GM12878 (cell line): ENCODE measurements around the gene NPAS2. TPM values are rescaled to one million over a fixed set of nuclear protein-coding genes. Genes with fewer than 3 reads are reported as not detected.

ENCODE experiments used
- ATAC-seq: fragments of 200-7000 bp; cut with Tn5 transposase; 3 replicates; pipeline ENCODE4 v1.9.1; 2020; ENCODE audit warnings: mild to moderate bottlenecking, moderate library complexity
- BruUV-seq: library from RNA; stranded (reverse); fragments of 400-500 nt; replicated peaks from 2 replicates; lab custom pipeline; 2021; lab: Mats Ljungman, UMichigan
- CTCF ChIA-PET: fragments of 300-600 bp; sonication (Branson Sonifier 250); formaldehyde crosslinking; extraction: SDS; loops from one replicate; lab custom pipeline; 2021; ENCODE audit warnings: inconsistent platforms; lab: Yijun Ruan, JAX
- POLR2A ChIA-PET: fragments of 350-600 bp; formaldehyde crosslinking; extraction: SDS; loops from one replicate; lab custom pipeline; 2021; ENCODE audit warnings: inconsistent platforms; lab: Charles Lee
- RAD21 ChIA-PET: fragments of 300-600 bp; sonication (Branson Sonifier 250); formaldehyde crosslinking; loops from one replicate; lab custom pipeline; 2023; ENCODE audit warnings: antibody characterized with exemption; ENCODE audit not compliant: unreplicated experiment; lab: Charles Lee
- SMC1A ChIA-PET: fragments of 300-600 bp; sonication (Branson Sonifier 250); formaldehyde crosslinking; loops from one replicate; lab custom pipeline; 2023; ENCODE audit not compliant: unreplicated experiment, uncharacterized antibody; lab: Charles Lee
- DNase-seq: peaks from one replicate; pipeline ENCODE4 v3.0.0-alpha.2; 2011; ENCODE audit warnings: low read depth, low spot score
- FAIRE-seq: peaks from 3 replicates; lab custom pipeline; 2011; peaks lifted over from hg19 to GRCh38; lab: Jason Lieb, UNC
- H2AFZ ChIP-seq: 2 replicates; pipeline ENCODE4 v1.6.0; 2011; ENCODE audit warnings: low read depth, low read length, control low read depth; ENCODE audit not compliant: control insufficient read depth
- H3K27ac ChIP-seq: 2 replicates; pipeline ENCODE4 v1.5.1; 2011; ENCODE audit warnings: control low read depth; ENCODE audit not compliant: control insufficient read depth, insufficient read depth
- H3K27me3 ChIP-seq, 2 experiments: replicated peaks in 1 of 2; 2 replicates each; pipeline versions ENCODE4 v1.6.0 to v1.6.1; 2011; ENCODE audit warnings: low read length in 1 of 2; ENCODE audit not compliant: control insufficient read depth in 2 of 2, insufficient read depth in 2 of 2
- H3K36me3 ChIP-seq, 2 experiments: 2 replicates each; pipeline ENCODE4 v1.5.1; 2011; ENCODE audit warnings: low read length in 1 of 2; ENCODE audit not compliant: control insufficient read depth in 2 of 2, insufficient read depth in 2 of 2
- H3K4me1 ChIP-seq: 2 replicates; pipeline ENCODE4 v1.6.1; 2011; ENCODE audit warnings: mild to moderate bottlenecking, low read length, moderate library complexity, mixed read lengths; ENCODE audit not compliant: control insufficient read depth, insufficient read depth
- H3K4me2 ChIP-seq: 2 replicates; pipeline ENCODE4 v1.6.0; 2011; ENCODE audit warnings: control low read depth; ENCODE audit not compliant: control insufficient read depth, insufficient read depth
- H3K4me3 ChIP-seq: fragments of 200-600 bp; sonication (generic); 2 replicates; pipeline ENCODE4 v1.5.1; 2016
- H3K79me2 ChIP-seq: 2 replicates; pipeline ENCODE4 v1.6.0; 2011; ENCODE audit warnings: low read length; ENCODE audit not compliant: control insufficient read depth, insufficient read depth
- H3K9ac ChIP-seq: 2 replicates; pipeline ENCODE4 v1.8.0; 2011; ENCODE audit warnings: low read length, control low read depth, mixed read lengths; ENCODE audit not compliant: control insufficient read depth, insufficient read depth
- H3K9me3 ChIP-seq: replicated peaks from 3 replicates; pipeline ENCODE4 v1.5.1; 2011; ENCODE audit warnings: mild to moderate bottlenecking, low read length; ENCODE audit not compliant: control insufficient read depth, insufficient read depth
- H4K20me1 ChIP-seq: 2 replicates; pipeline ENCODE4 v1.6.0; 2011; ENCODE audit not compliant: control insufficient read depth, insufficient read depth
- HDAC6 ChIP-seq: fragments of 200-600 bp; sonication (generic); IDR thresholded peaks from one replicate; pipeline ENCODE4 v1.8.0; 2017; ENCODE audit warnings: antibody characterized with exemption; ENCODE audit not compliant: unreplicated experiment
- HSF1 ChIP-seq: fragments of 150-350 bp; IDR thresholded peaks from 2 replicates; pipeline ENCODE4 v1.6.1; 2014; ENCODE audit warnings: mild to moderate bottlenecking, low read depth, low read length
- IRF4 ChIP-seq: IDR thresholded peaks from 2 replicates; pipeline ENCODE4 v1.6.1; 2011; ENCODE audit warnings: low read depth, low read length
- JUND ChIP-seq: IDR thresholded peaks from 2 replicates; pipeline ENCODE4 v1.6.1; 2012; ENCODE audit warnings: low read depth, mild to moderate bottlenecking, low read length, improper control_type of control experiment, moderate library complexity
- RUNX3 ChIP-seq: IDR thresholded peaks from 2 replicates; pipeline ENCODE4 v1.6.1; 2012; ENCODE audit warnings: low read length, inconsistent platforms
- ZNF592 ChIP-seq: fragments of 450-650 bp; IDR thresholded peaks from 2 replicates; pipeline ENCODE4 v1.6.1; 2017; ENCODE audit warnings: mild to moderate bottlenecking, moderate library complexity
- WGBS: methylation state at CpG from one replicate; pipeline ENCODE4 v1.1.6; 2016; ENCODE audit warnings: low lambda C conversion rate; ENCODE audit not compliant: insufficient replicate concordance, insufficient coverage; ENCODE audit errors: missing lambda C conversion rate; 5-methylcytosine and 5-hydroxymethylcytosine counted together
- in situ Hi-C: fragments of 300-500 bp; cut with MboI; formaldehyde crosslinking; loops from 9 replicates; pipeline ENCODE4 v1.14.3; 2018; ENCODE audit warnings: mixed read lengths
- intact Hi-C: fragments of 100-400 bp; cut with micrococcal nuclease; formaldehyde crosslinking; loops from one replicate; pipeline ENCODE4 v1.14.2; 2022; ENCODE audit not compliant: unreplicated experiment
- polyA plus RNA-seq, 11 experiments: library from polyadenylated mRNA; depleted of rRNA in 4 of 11; unstranded in 6 of 11; stranded (reverse) in 5 of 11; fragments of >200 nt; fragmentation: Nextera tagmentation in 4 of 11; fragmentation: Illumina TruSeq in 1 of 11; extraction: Ambion mirVana in 4 of 11; extraction: Trizol in 1 of 11; gene quantifications; 1 replicate in 1 of 11; 2 replicates in 10 of 11; pipeline versions ENCODE4 v1.2.1 to v1.2.3, GENCODE V29; 2011 to 2016; ENCODE audit warnings: inconsistent platforms in 2 of 11, missing spikeins in 2 of 11, low read depth in 1 of 11
- total RNA-seq, 4 experiments: library from RNA; depleted of rRNA in 3 of 4; stranded (reverse); fragments of >200 nt in 3 of 4; fragmentation: Illumina TruSeq in 1 of 4; extraction: Trizol in 1 of 4; gene quantifications; 2 replicates each; pipeline versions ENCODE4 v1.2.1 to v1.2.3, GENCODE V29; 2013 to 2021

NPAS2 gene
- total and polyA plus RNA-seq, 10 of the 15 experiments (the other 5 are each of a cell fraction or from before 2014, with no cell fraction given), result 0.08 TPM; not detected in 9

- POLR2A ChIA-PET, result no interaction called here
Measured at GRCh38 chr2:100886085-100886484, 66.1 kb downstream of the NPAS2 start.

More at GRCh38 chr2:100886085-100886484, 66.1 kb downstream of the NPAS2 start:
- intact Hi-C loops (no loop called here), in situ Hi-C loops (no loop called here)
- Histone ChIP-seq H3K27ac (no peak overlapping the region), H3K9ac (no peak overlapping the region), H3K27me3 (no peaks in the 10 kb centered on the region; a peak in 1 of 4 replicates), H4K20me1 (no peaks in the 10 kb centered on the region), H3K9me3 (no peaks in the 10 kb centered on the region), H2AFZ (no peak overlapping the region), H3K4me2 (no peak overlapping the region), H3K4me1 (peaks cover 3% of the 10 kb centered on the region; the same call in 1 of the 2 replicates), H3K4me3 (no peak overlapping the region), H3K79me2 (no peaks in the 10 kb centered on the region), H3K36me3 (no peaks in the 10 kb centered on the region)
- no TSS peak for BruUV-seq
- TF ChIP-seq IRF4, result no peak
- TF ChIP-seq JUND, result no peak
- no peak for TF ChIP-seq ZNF592
- no peak for TF ChIP-seq HSF1
- no peak for TF ChIP-seq RUNX3
- no peak for TF ChIP-seq HDAC6
- ChIA-PET RAD21 (no interaction called here), CTCF (no interaction called here), SMC1A (interaction anchor here (1.3 kb wide), 1 partner anchor 10 kb away, joined by 3 read pairs; no protein-coding TSS in a partner anchor)
- no peak for ATAC-seq
- no peak for FAIRE-seq
- WGBS, result 22% methylated on average over 4 of the region's 4 CpGs
- no peak for DNase-seq
